RPMI8226 (cell line): ENCODE data around the gene PAFAH1B2.

Experiments
- DNase-seq: peaks from one replicate; pipeline ENCODE4 v3.0.0-alpha.2; 2015

The PAFAH1B2 gene

GRCh38 chr11:117222991-117223740, 79.1 kb downstream of the PAFAH1B2 start:
- DNase-seq, result no peak

DNA sequence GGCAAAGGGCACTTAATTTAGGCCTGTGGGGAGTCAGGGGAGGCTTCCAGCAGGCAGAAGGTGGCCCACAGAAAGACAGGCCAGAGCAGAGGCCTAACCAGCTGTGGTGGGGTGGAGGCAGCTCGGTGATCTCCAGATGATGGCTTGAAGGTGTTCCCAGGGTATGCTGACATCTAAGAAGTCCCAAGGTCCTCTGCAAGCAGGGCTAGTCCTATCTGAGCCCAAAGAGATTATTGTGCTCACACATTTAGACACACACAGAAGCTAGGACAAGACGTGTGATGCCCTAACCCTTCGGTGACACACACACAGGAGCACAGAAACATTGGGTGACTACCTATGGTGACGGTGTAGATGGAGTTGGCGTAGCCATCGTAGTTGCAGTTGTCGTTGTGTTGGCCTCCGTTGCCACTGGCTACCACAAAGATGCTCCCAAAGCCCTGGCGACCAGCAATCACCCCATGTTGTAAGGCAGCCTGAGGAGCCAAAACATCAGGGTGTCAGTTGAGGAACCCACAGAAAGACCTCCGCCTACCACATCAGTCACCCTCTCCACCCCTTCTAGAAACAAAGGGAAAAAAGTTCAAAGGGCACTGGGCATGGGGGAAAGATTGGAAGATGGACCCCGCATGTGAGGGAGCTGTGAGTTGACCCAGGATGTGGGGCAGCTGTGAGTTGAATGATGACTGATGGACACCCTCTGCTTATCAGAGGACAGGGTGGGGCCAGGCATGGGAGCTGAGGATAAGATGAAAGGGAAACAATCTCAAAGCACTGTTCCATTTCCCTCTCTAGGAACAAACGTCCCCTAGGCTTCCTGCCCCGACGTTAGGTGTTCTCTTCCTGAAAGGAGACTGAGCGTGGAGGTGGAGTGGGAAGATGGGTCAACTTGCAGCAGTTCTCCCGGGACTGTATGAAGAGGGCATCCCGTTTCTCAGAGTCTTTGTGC, 79.9 kb downstream of the PAFAH1B2 start:
- no peak for DNase-seq

GRCh38 chr11:117225553-117226170, 81.6 kb downstream of the PAFAH1B2 start:
- no peak for DNase-seq
